GM21529 (cell line): ENCODE results near the gene NUDT3.
A peak's percentile ranks its signal among the peaks of the same experiment; 100 is the strongest.

ENCODE experiments used
- ATAC-seq: cut with Tn5 transposase; IDR thresholded peaks from one replicate; pipeline ENCODE4 v1.9.1; 2021; ENCODE audit not compliant: unreplicated experiment

NUDT3 gene

GRCh38 chr6:34241351-34242215, 150.9 kb downstream of the NUDT3 start:
- no peak for ATAC-seq

DNA sequence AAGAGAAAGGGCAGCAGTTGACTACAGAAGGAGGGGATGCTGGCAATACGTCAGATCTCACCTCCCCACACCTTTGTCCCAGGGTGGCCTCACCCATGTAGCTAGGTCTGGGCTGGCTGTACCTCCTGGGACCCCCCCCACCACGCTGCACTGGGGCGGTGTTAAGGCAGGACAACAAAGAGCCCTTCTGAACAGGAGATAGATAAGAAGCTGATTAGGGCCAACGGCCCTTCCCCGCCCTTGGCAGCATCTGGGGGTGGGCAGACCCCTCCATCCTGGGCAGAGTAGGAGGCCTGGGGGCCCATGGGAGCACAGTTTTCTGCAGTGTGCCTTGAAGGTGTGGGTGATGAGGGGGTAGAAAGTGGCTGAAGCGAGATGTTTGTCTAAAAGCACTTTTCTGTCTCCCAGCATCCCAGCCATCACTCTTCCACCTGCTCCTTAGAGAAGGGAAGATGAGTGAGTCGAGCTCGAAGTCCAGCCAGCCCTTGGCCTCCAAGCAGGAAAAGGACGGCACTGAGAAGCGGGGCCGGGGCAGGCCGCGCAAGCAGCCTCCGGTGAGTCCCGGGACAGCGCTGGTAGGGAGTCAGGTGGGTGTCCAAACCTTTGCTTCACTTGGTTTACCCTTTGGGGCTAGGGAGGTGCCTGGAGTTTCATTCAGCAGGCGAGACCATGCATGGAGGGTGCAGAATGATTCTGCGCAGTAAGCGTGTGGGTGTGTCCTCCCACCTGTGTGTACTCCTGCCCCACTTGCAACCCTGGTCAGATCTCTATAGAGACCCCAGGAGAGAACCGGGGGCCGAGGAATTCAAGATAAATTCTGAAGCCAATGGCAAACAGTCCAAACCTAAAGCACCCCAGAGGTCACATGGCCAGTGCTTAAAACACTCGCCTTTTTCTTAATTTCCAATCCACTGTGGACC, 151.9 kb downstream of the NUDT3 start:
- no peak for ATAC-seq

DNA sequence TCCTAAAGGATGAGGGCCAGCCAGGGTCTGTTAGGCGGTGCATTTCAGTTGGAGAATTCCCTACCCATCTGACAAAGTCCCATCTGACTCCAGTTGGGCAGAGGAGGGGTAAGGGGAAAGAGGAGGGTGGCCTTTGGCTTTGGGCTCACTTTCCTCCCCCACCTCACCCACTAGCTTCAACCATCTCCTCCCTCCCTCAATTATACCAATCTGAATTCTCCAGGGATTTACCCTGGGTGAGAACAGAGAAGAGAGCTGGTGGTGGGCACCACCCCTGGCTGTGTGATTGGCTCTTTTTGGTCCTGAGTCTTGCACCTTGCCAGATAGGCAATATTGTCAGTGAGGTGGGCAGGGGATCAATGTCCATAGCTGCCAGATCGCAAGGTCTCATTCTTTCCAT, 152.6 kb downstream of the NUDT3 start:
- no peak for ATAC-seq

- no peak for ATAC-seq
Observed at GRCh38 chr6:34239500-34239825, 153.0 kb downstream of the NUDT3 start.

DNA sequence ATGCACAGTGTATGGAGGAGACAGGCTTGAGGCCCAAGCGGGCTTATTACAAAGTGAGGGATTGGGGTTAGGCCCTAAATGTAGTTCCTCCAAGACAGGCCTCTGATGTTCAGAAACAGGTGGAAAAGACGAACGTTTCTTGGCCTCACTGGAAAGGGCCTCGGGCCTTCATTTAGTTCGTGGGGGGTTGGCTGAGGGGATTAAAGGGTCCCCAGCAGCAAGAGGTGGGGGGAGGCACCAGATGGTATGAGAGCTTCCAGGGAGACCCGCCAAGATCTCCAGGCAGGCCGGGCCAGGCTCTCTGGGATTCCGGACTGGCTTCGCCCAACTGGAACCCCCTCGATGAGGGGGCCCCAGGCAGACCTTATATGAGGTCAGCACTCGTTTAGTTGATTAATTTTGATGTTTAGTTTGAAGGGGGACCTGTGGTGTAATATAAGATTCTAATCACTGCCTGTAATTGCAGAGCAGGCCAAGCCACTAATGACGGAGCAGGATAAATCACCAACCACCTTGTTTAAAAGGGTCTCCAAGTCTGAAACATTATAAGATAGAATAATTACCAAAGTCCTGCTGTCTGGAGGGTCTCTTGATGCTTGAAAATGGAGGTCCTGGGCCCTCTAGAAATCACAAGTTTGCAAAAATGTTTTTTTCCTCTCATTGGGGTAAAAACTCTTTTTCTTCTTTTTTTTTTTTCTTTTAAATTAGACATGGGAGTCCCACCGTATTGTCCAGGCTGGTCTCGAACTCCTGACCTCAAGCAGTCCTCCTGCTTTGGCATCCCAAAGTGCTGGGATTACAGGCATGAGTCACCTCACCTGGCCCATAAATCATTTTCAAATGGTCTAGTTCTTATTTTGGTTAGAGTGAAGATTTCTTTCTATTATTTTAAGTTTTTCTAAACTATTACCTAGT, 153.6 kb downstream of the NUDT3 start:
- ATAC-seq = no peak

GRCh38 chr6:34237722-34238584, 154.5 kb downstream of the NUDT3 start:
- peak; percentile 5 for ATAC-seq

- peak; percentile 7 for ATAC-seq
Observed at GRCh38 chr6:34237316-34237721, 155.2 kb downstream of the NUDT3 start.

GRCh38 chr6:34236443-34237315, 155.8 kb downstream of the NUDT3 start, which contains the start of gene HMGA1:
Gene HMGA1, plus strand, starts transcription at chr6:34236873. Its CDS starts 3,908 bp downstream, at chr6:34240781.
- ATAC-seq = peak; percentile 67

DNA sequence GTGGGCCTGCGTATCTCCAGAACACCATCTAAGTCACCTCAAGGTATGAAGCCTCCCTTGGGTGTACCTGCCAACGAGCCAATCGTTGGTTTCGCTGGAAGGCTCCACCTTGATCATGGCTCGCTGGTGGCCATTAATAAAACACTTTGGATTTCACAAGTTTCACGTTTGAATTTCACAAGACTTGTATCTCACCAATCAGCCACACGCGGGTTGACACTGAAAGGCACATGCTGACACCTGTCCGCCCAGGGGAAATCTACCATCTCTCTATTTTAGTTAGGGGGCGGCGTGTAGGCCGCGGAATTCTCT, 156.4 kb downstream of the NUDT3 start:
- peak; percentile 1 for ATAC-seq

- no peak for ATAC-seq
Observed at GRCh38 chr6:34235307-34236130, 156.9 kb downstream of the NUDT3 start.

DNA sequence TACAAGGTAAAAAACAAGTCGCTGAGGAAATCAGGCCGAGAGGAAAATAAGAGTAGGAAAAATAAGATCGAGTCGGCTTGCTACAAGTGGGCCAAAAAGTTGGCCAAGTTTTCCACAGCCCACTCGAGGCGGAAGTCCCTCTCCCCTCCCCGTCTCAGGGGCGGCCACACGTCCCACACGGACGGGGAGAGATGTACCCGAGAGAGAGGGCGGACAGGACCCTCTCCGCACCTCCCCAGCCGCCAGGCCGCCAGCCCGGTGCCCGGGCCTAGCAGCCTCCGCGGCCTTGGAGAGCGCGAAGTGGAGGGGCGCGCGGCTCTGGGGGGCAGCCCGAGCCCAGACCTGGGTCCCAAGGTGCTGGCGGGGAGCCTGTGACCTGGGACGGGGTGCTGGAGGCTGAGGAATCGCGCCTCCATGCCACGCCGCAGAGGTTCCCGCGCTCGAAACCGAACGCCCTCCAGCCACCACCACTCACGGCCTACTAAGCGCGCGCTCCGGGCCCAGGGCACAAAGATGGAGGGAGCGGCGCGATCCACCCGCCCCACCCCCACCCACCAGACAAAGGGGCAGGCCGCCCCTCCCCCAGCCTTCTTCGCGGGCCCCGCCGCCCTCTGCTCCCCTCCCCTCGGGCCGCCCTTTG, 157.7 kb downstream of the NUDT3 start:
- ATAC-seq = no peak

DNA sequence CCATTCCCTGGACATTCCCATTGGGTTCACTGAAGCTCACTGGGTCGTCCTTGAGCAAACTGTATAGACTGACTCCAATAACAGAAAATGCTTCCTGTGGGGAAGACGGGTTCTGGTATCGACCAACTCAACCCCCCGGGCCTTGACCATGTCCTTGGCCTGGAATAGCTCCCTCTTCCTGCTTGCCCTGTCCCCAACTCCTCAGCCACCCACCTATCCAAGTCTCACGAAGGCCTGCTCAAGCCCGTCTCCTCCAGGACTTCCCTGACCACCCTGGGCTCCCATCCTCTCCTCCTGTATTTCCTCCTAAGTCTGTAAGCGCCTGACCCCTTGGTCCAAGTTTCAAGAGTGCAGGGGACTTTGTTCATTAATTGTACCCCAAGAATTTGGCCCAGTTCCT, 158.6 kb downstream of the NUDT3 start:
- no peak for ATAC-seq

GRCh38 chr6:34232901-34233300, 159.6 kb downstream of the NUDT3 start:
- ATAC-seq = no peak

- ATAC-seq = no peak
Observed at GRCh38 chr6:34231566-34232336, 160.7 kb downstream of the NUDT3 start.

DNA sequence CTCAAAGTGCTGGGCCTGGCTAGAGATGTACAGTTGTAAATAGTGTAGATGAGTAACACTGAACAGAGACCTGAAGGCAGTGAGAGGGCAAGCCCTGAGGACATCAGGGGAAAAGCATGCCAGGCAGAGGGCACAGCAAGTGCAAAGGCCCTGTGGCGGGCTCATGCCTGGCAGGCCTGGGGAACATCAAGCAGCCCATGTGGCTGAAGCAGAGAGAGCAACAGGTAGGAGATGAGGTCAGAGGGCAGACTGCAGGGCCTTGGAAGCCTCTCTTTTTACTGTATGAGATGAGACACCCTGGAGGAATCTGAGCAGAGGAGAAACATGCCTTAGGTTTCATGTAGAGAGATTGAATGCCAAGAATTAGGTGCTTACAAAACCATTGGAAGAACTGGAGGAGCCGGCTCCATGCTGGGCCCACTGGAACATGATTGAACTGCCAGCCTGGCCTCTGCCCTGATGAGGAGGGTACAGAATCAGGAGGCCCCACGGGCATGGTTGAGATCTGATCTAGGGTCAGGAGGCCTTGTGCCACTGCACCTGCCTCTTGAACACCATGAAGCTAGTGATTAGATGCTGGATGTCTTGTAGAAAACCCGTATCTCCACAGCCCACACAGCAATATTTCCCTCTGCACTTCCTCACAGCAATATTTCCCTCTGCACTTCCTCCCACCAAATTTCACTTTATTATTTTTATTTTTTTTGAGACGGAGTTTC, 161.7 kb downstream of the NUDT3 start:
- no peak for ATAC-seq

GRCh38 chr6:34229877-34230276, 162.6 kb downstream of the NUDT3 start:
- no peak for ATAC-seq
